IMR-90 (cell line): ENCODE measurements around the gene CRTAC1.

ENCODE experiments used
- FOS ChIP-seq: fragments of 150-350 bp; IDR thresholded peaks from 2 replicates; pipeline ENCODE4 v1.6.1; 2016; ENCODE audit warnings: low read depth, low read length
- MAZ ChIP-seq: IDR thresholded peaks from 2 replicates; pipeline ENCODE4 v1.6.1; 2012; ENCODE audit warnings: low read depth, mild to moderate bottlenecking, low read length, improper control_type of control experiment, moderate library complexity, borderline replicate concordance
- MXI1 ChIP-seq: IDR thresholded peaks from 2 replicates; pipeline ENCODE4 v1.6.1; 2012; ENCODE audit warnings: low read depth, mild to moderate bottlenecking, low read length, moderate library complexity, borderline replicate concordance
- NFE2L2 ChIP-seq: fragments of 150-350 bp; IDR thresholded peaks from 2 replicates; pipeline ENCODE4 v1.6.1; 2016; ENCODE audit warnings: low read depth, mild to moderate bottlenecking, low read length
- RAD21 ChIP-seq: IDR thresholded peaks from 2 replicates; pipeline ENCODE4 v1.6.1; 2012; ENCODE audit warnings: low read length, improper control_type of control experiment
- TF ChIP-seq, protein P1 (sequence below): conservative IDR thresholded peaks from 2 replicates; pipeline ENCODE4 v1.5.1; 2012; ENCODE audit warnings: mild to moderate bottlenecking, low read depth, low read length, improper control_type of control experiment

DNA sequence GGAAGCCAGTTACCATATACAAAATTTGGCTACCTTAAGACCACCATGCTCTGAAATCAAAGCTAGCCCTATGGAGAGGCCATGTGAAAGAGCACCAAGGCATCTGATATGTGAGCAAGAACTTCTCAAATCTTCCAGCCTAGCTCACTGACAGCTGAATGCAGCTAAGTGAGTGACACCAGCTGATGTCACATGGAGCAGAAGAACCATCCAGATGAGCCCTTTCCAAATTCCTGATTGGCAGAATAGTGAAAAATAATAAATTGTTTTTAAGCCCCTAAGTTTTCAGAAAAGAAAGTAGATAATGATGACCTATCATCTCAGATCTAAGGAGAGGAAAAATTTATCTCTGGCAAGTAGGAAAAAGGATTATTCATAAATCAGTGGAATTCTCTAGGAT, 85.6 kb downstream of the CRTAC1 start:
- TF ChIP-seq, protein P1, sequence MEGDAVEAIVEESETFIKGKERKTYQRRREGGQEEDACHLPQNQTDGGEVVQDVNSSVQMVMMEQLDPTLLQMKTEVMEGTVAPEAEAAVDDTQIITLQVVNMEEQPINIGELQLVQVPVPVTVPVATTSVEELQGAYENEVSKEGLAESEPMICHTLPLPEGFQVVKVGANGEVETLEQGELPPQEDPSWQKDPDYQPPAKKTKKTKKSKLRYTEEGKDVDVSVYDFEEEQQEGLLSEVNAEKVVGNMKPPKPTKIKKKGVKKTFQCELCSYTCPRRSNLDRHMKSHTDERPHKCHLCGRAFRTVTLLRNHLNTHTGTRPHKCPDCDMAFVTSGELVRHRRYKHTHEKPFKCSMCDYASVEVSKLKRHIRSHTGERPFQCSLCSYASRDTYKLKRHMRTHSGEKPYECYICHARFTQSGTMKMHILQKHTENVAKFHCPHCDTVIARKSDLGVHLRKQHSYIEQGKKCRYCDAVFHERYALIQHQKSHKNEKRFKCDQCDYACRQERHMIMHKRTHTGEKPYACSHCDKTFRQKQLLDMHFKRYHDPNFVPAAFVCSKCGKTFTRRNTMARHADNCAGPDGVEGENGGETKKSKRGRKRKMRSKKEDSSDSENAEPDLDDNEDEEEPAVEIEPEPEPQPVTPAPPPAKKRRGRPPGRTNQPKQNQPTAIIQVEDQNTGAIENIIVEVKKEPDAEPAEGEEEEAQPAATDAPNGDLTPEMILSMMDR = no peak
- TF ChIP-seq MAZ = no peak
- no peak for TF ChIP-seq NFE2L2
- TF ChIP-seq MXI1 = no peak
- no peak for TF ChIP-seq FOS
- no peak for TF ChIP-seq RAD21
